Measurements from ENCODE around the gene CARF.

DNA sequence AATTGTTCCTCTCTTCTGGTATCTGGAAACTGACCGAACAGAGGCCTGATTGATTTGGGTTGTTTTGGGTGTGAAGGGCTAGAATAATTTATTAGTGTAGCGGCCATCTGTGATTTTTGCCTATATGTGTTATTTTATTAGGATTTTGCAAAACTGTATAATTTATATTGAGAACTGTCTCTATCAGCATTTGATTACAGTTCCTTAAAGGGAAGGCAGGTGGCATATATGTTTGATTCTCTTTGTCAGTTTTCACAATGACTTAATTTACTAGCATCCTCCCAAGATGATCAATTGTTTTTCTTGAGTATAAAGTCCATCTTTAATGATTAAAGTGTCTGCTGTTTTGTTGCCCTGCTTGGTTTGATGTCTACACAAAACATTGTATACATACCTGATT, 107.1 kb downstream of the CARF start:
- TF ChIP-seq CTCF (IDR thresholded peaks at IDR 0.05 in 8 of 11, conservative IDR thresholded peaks at IDR 0.05 in 3 of 11) (no peak), POLR2A (IDR thresholded peaks at IDR 0.05) (no peak)

All from spleen (tissue), 7 donors.